HepG2 (cell line): ENCODE measurements around the gene ALPI. TPM values are rescaled to one million over a fixed set of nuclear protein-coding genes. Genes with fewer than 3 reads are reported as not detected.

Source experiments
- ATAC-seq: fragments of 200-7000 bp; cut with Tn5 transposase; 3 replicates; pipeline ENCODE4 v1.9.1; 2020; ENCODE audit warnings: mild to moderate bottlenecking, moderate library complexity
- BruUV-seq: library from RNA; stranded (reverse); fragments of 400-500 nt; replicated peaks from 2 replicates; lab custom pipeline; 2021; lab: Mats Ljungman, UMichigan
- CTCF ChIA-PET: fragments of 300-600 bp; formaldehyde crosslinking; extraction: SDS; loops from one replicate; lab custom pipeline; 2021; ENCODE audit warnings: low total read pairs, inconsistent platforms, low intra/inter-chr PET ratio; lab: Yijun Ruan, JAX
- POLR2A ChIA-PET: fragments of 350-600 bp; sonication (Branson Sonifier 250); formaldehyde crosslinking; loops from one replicate; lab custom pipeline; 2020; ENCODE audit warnings: antibody characterized with exemption, inconsistent platforms; lab: Yijun Ruan, JAX
- DNase-seq: peaks from one replicate; pipeline ENCODE4 v3.0.0-alpha.2; 2015; ENCODE audit warnings: low spot score
- FAIRE-seq: peaks from 3 replicates; lab custom pipeline; 2011; peaks lifted over from hg19 to GRCh38; lab: Jason Lieb, UNC
- H2AFZ ChIP-seq: one replicate; pipeline ENCODE4 v1.6.1; 2011; ENCODE audit warnings: low read length, inconsistent platforms
- H3K27ac ChIP-seq: fragments of 300-600 bp; 3 replicates; pipeline ENCODE4 v1.8.0; 2011; ENCODE audit warnings: mixed run types, mild to moderate bottlenecking, mixed read lengths, low read length, inconsistent platforms; ENCODE audit not compliant: insufficient read depth; ENCODE audit errors: extremely low read length
- H3K27me3 ChIP-seq, 2 experiments: fragments of 200-600 bp in 1 of 2; 2 replicates in 1 of 2; 3 replicates in 1 of 2; pipeline versions ENCODE4 v1.6.0 to v1.8.0; 2011; ENCODE audit warnings: low read length in 2 of 2, mild to moderate bottlenecking in 2 of 2, moderate library complexity in 2 of 2, inconsistent platforms in 1 of 2; ENCODE audit not compliant: insufficient read depth in 2 of 2, control insufficient read depth in 1 of 2
- H3K36me3 ChIP-seq, 2 experiments: fragments of 200-600 bp in 1 of 2; replicated peaks in 1 of 2; 2 replicates in 1 of 2; 3 replicates in 1 of 2; pipeline versions ENCODE4 v1.5.1 to v1.8.0; 2011; ENCODE audit warnings: low read length in 2 of 2, inconsistent platforms in 1 of 2; ENCODE audit not compliant: insufficient read depth in 2 of 2, control insufficient read depth in 1 of 2
- H3K4me1 ChIP-seq: 2 replicates; pipeline ENCODE4 v1.5.1; 2012; ENCODE audit warnings: low read length, inconsistent platforms; ENCODE audit not compliant: insufficient read depth
- H3K4me2 ChIP-seq: 2 replicates; pipeline ENCODE4 v1.6.0; 2011; ENCODE audit warnings: low read depth, low read length, inconsistent platforms
- H3K4me3 ChIP-seq, 3 experiments: fragments of 200-600 bp in 1 of 3; sonication (generic), shearing (Covaris generic) in 1 of 3; replicated peaks in 1 of 3; 2 replicates each; pipeline ENCODE4 v1.5.1; 2011 to 2016; ENCODE audit warnings: low read length in 3 of 3, inconsistent platforms in 2 of 3, low read depth in 2 of 3, mild to moderate bottlenecking in 2 of 3, control low read depth in 1 of 3, mixed read lengths in 1 of 3; ENCODE audit not compliant: insufficient read depth in 1 of 3
- H3K79me2 ChIP-seq: one replicate; pipeline ENCODE4 v1.6.1; 2011; ENCODE audit warnings: low read length, inconsistent platforms; ENCODE audit not compliant: insufficient read depth
- H3K9ac ChIP-seq: 2 replicates; pipeline ENCODE4 v1.6.0; 2011; ENCODE audit warnings: mild to moderate bottlenecking, low read depth, low read length, inconsistent platforms; ENCODE audit not compliant: insufficient read depth
- H3K9me3 ChIP-seq: 2 replicates; pipeline ENCODE4 v1.5.1; 2012; ENCODE audit warnings: mild to moderate bottlenecking, low read length
- H4K20me1 ChIP-seq: 2 replicates; pipeline ENCODE4 v1.6.0; 2011; ENCODE audit warnings: inconsistent platforms, mild to moderate bottlenecking, low read length, moderate library complexity; ENCODE audit not compliant: insufficient read depth
- BORCS8-MEF2B ChIP-seq: sonication (generic); formaldehyde crosslinking; IDR thresholded peaks from 2 replicates; pipeline ENCODE4 v1.8.0; 2022; ENCODE audit warnings: mild to moderate bottlenecking, missing genetic modification reagents
- NR2F1 ChIP-seq, 2 experiments: fragments of 450-650 bp in 1 of 2; formaldehyde crosslinking in 1 of 2; IDR thresholded peaks; 2 replicates each; pipeline versions ENCODE4 v1.5.0 to v1.6.1; 2016 to 2020; ENCODE audit warnings: mild to moderate bottlenecking in 1 of 2, missing compliant biosample characterization in 1 of 2, missing genetic modification reagents in 1 of 2, moderate library complexity in 1 of 2
- TAF15 ChIP-seq: fragments of 200-400 bp; formaldehyde crosslinking; IDR thresholded peaks from one replicate; pipeline ENCODE4 v1.6.1; 2018; ENCODE audit warnings: mild to moderate bottlenecking, low read depth, low read length; ENCODE audit not compliant: poor library complexity, severe bottlenecking
- WGBS: methylation state at CpG from one replicate; pipeline ENCODE4 v1.1.6; 2017; ENCODE audit warnings: low lambda C conversion rate; 5-methylcytosine and 5-hydroxymethylcytosine counted together
- in situ Hi-C: cut with HindIII; loops from 2 replicates; pipeline ENCODE4 v1.10.0; 2017; ENCODE audit warnings: low pct_unique_long_range_greater_than_20kb; ENCODE audit not compliant: extremely low pct_ligation_motif_present
- intact Hi-C: fragments of 100-400 bp; cut with micrococcal nuclease; formaldehyde crosslinking; loops from one replicate; pipeline ENCODE4 v1.10.0; 2022; ENCODE audit not compliant: unreplicated experiment
- polyA plus RNA-seq, 8 experiments: library from polyadenylated mRNA; depleted of rRNA in 3 of 8; stranded (reverse) in 7 of 8; unstranded in 1 of 8; fragments of >200 nt; fragmentation: Illumina TruSeq in 4 of 8; extraction: Trizol in 4 of 8; gene quantifications; 2 replicates each; pipeline versions ENCODE4 v1.2.1 to v1.2.3, GENCODE V29; 2011 to 2016; ENCODE audit warnings: low read depth in 4 of 8, missing spikeins in 1 of 8, mixed read lengths in 1 of 8; ENCODE audit not compliant: insufficient read depth in 1 of 8
- total RNA-seq, 5 experiments: library from RNA; depleted of rRNA; stranded (reverse); fragments of >200 nt; fragmentation: Illumina TruSeq; extraction: Trizol; gene quantifications; 2 replicates each; pipeline ENCODE4 v1.2.3, GENCODE V29; 2016; ENCODE audit warnings: low read depth in 1 of 5
- TF ChIP-seq, protein P1 (sequence below): sonication (generic); formaldehyde crosslinking; IDR thresholded peaks from 2 replicates; pipeline ENCODE4 v1.5.0; 2020; ENCODE audit warnings: missing genetic modification reagents

ALPI gene
- total and polyA plus RNA-seq, 2 of the 13 experiments (the other 11 are each of a cell fraction or from before 2014, with no cell fraction given), result not detected

GRCh38 chr2:232418466-232419244 lies 37.3 kb upstream of the ALPI start (continued):
- TF ChIP-seq TAF15, result no peak

DNA sequence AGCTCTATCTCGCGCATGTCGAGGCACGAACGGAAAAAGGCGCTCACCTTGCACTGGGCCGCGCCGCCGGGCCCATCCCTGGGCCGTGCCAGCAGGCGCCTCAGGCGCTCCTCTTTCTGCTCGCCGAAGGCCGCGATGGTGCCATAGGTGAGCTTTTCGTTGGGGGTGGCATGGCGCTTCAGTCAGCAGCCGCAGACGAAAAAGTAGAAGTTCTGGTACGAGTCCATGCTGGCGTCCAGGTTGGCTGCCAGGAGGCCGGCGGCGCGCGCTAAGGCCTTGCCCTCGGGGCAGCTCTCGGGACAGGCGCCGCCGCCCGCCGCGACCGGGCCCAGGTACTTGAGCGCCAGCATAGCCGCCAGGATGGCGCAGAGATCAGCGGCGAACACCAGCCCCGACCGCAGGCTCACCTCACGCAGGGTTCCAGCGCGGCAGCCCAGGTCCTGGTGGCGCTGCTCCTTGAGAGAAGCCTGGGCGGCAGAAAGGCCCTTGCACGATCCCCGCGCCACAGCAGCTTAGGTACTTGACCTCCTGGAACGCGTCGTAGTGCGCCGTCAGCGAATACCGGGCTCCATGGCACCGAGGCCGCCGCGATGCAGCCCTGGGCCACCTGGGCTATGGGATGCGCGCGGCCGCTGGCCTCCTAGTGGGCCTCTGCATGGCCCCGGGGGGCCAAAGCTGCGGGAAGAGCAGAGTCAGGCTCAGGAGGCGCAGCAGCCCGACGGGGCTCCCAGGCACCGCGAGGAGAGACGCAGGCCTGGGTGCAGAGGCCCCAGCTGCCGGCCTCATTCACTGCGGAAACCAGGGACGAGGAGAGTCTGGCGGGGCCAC lies 36.5 kb upstream of the ALPI start:
- ATAC-seq (no peak), DNase-seq (no peak), FAIRE-seq (no peak)
- Histone ChIP-seq H3K9me3 (peaks cover 16% of the 10 kb centered on the region), H3K36me3 (no peaks in the 10 kb centered on the region), H3K27me3 (peaks cover 17 to 72% of the 10 kb centered on the region in 2 experiments), H2AFZ (no peak overlapping the region), H3K9ac (no peak overlapping the region), H3K27ac (no peak overlapping the region), H4K20me1 (no peaks in the 10 kb centered on the region), H3K4me1 (no peaks in the 10 kb centered on the region), H3K4me2 (no peak overlapping the region), H3K79me2 (no peaks in the 10 kb centered on the region), H3K4me3 (no peak overlapping the region)
- intact Hi-C loops (no loop called here), in situ Hi-C loops (no loop called here)
- BruUV-seq, result no TSS peak
- TF ChIP-seq BORCS8-MEF2B (CRISPR knock-in tag) (no peak), NR2F1 (CRISPR knock-in tag; IDR thresholded peaks at IDR 0.05) (no peak)
- TF ChIP-seq, protein P1, sequence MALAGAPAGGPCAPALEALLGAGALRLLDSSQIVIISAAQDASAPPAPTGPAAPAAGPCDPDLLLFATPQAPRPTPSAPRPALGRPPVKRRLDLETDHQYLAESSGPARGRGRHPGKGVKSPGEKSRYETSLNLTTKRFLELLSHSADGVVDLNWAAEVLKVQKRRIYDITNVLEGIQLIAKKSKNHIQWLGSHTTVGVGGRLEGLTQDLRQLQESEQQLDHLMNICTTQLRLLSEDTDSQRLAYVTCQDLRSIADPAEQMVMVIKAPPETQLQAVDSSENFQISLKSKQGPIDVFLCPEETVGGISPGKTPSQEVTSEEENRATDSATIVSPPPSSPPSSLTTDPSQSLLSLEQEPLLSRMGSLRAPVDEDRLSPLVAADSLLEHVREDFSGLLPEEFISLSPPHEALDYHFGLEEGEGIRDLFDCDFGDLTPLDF (CRISPR knock-in tag), result no peak
- 80% methylated on average over 46 of the region's 79 CpGs for WGBS
- POLR2A ChIA-PET, result no interaction called here
- CTCF ChIA-PET, result no interaction called here
